Measurements from ENCODE around the gene AMER1. TPM values are rescaled to one million over a fixed set of nuclear protein-coding genes. Genes with fewer than 3 reads are reported as not detected.

Gene AMER1
- total RNA-seq, 1 experiment from 2014 or later: 4.0 TPM

DNA sequence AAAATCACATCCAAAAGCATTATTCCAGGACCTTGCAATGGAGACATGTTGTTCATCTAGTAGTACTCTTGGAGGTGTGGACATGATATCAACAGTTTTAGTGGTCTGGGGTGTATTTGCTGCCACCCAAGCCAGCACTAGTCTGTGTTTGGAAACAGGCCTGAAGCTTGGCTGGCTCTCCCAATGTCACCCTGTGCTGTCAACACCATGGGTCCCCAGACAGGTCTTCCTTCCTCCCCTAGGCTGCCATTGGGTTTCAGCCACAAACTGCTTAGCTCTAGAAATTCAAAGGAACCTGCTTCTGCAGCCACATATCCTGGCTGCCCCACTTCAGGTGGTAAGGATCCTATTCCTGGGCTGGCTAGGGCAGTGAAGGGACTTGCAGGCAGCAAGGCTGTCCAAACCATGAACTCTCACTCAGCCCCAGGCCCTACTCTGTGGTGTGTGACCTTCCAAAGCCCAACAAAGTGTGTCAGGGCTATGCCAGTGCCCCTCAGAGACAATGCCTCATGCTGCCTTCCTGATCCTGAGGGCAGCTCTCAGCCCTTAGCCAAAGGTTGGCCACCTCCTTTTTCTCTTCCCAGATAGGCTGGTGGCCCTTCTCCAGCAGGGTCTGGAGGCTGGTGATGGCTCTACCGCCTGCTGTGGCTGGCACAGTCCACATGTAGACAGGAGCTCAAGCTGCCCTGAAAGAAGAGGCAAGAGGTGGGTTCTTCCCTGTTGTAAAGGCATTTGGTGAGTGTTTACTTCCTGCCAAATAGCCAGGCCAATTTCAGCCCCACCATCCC is 18.3 kb downstream of the AMER1 start:
- no peak for DNase-seq (ENCODE audit: low read depth)

DNA sequence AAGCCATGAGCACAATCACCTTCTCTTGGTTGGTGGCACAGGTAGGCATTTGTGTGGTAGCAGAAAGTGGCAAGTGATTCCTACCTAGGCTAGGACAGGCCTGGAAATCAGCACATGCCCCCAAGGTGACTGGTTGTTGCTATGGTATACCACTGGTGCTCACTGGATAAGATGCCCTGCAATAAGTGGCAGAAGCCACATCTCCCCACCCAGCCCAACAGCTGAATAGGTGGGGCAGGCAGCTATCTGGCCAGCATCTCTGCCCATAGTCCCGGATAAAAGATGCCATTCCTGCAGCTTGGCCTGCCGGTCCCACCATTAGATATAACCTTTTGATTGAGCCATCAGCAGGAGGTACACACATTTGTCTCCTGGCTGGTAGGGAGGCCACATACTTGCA is 21.1 kb downstream of the AMER1 start:
- no peak for DNase-seq (ENCODE audit: low read depth)

DNA sequence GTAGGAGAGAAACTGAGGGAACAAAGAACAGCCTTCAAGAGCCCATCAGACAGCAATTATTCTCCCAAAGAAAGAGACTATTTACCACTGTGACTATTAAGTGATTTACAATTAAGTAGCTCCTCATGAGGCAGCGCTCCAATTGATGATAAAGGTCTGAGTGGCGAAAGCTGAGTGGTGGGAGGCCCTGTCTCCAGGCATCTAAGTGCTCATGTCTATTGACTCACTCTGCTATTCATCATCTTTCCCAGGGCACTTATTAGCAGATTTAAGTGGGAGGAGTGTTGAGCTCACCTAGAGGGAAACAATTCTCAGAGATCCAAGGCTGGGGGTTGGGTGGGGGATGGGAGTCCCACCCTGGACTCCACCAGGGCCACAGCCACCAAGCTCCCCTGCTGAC is 23.3 kb downstream of the AMER1 start:
- DNase-seq (ENCODE audit: low read depth): no peak

DNA sequence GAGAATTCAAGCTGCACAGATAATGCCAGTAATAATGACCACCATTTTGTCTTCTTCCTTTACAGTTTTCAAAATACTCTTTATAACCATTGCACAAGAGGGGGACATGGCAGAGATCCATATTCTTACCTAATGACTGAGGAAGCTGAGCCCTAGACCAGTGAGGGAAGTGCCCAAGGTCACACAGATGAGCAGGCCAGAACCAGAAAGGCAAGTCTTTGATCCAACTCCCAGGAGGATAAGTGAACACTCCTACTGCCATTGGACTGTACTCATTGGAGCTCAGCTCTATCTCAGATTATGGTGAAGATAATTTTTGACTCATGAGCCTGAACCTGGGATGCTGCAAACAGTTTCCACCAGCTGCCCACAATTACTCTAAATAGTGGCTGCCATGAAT is 28.6 kb downstream of the AMER1 start:
- DNase-seq (ENCODE audit: low read depth): no peak

DNA sequence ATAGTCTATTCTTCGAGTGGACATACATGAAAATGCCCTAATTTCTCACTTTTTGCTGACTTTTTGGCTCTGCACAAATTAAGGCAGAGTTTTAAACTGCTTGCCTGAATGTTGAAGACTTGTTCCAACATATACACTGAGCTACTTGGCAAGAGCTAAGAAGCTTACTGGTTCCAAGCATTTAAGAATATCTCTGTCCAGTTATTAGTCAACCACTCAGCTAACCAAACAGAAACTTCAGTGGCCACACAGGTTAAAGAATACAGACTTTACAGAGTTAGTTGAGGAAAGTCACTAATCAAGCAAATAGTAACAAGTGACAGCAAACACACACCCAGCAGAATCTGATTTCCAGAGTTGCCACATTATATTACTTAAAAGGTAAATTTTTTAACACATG is 35.5 kb downstream of the AMER1 start:
- no peak for DNase-seq (ENCODE audit: low read depth)

DNA sequence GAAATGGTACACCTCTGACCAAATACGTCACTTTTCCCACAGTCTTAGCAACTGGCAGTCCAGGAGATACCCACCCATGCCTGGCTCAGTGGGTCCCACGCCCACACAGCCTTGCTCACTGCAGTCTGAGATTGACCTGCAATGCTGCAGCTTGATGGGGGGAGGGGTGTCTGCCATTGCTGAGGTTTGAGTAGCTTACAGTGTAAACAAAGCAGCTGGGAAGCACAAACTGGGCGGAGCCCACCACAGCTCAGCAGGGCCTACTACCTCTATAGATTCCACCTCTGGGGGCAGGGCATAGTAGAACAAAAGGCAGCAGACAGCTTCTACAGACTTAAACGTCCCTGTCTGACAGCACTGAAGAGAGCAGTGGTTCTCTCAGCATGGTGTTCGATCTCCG is 52.7 kb downstream of the AMER1 start:
- DNase-seq (ENCODE audit: low read depth): no peak

DNA sequence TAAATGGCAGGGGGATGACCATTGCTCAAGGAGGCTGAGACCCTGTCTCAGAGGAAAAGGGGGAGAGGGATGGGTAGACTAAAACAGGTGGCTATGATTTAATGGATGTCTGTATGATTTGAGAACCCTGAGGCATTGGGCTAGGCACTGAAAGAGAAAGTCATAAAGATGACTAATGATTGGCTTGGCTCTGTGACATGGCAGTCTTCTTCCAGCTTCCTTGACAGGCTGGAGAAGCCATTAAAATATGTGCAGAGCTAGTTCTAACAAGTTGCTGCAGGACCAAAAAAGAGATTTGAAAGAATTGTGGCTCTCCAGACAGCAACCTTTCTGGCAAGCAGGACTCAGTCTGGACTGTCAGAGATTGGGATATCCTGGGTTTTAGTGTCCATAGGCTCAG is 53.6 kb downstream of the AMER1 start:
- DNase-seq (ENCODE audit: low read depth): no peak

DNA sequence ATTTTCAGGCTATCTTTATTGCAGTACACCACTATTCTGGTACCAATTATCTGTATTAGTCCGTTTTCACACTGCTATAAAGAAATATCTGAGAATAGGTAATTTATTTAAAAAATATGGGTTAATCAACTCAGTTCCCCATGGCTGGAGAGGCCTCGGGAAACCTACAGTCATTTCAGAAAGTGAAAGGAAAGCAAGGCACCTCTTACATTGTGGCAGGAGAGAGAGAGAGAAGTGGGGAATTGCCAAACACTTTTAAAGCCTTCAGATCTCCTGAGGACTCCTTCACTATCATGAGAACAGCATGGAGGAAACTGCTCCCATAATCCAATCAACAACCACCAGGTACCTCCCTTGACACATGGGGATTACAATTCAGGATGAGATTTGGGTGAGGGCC is 54.7 kb downstream of the AMER1 start:
- DNase-seq (ENCODE audit: low read depth): no peak

Small RNA genes within 50 kb of the gene (small RNA-seq; reads per million reads assigned to genes)
- not detected for gene RN7SL799P

Other genes starting within 250 kb of the AMER1 start
- gene ASB12, start 24.9 kb upstream of the AMER1 start, total RNA-seq (2014; rRNA removed; shearing (Covaris generic)): 0.35 TPM in 1 of 2 replicates, not detected in the other
- gene MTMR8, start 189.7 kb upstream of the AMER1 start, total RNA-seq (2014; rRNA removed; shearing (Covaris generic)): 0.57 and 1.2 TPM in 2 replicates

Measured in HT1080 (cell line).